Measurements from ENCODE around the gene FLT4.

Gene FLT4

DNA sequence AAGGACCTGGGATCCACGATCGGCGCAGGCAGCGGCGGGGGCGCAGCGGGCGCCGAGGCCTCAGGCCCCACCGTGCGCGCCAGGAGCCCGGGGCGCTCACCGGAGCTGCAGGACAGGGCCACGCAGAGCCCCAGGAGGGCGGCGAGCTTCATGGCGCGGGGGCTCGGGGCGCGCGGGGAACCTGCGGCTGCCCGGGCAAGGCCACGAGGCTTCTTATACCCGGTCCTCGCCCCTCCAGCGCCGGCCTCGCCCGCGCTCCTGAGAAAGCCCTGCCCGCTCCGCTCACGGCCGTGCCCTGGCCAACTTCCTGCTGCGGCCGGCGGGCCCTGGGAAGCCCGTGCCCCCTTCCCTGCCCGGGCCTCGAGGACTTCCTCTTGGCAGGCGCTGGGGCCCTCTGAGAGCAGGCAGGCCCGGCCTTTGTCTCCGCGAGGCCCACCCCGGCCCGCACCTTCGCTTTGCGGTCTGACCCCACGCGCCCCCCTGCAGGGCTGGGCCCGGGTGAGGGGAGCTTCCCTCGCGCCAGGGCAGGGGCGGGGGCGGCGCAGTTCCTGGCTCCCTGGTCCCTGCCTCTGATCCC, 58.0 kb downstream of the FLT4 start, which contains the start of gene SCGB3A1:
Gene SCGB3A1, minus strand, starts transcription at position 189 of the 577 bp plus-strand sequence. Its CDS starts 37 bp downstream, at position 152.
- no peak for DNase-seq (ENCODE audit: low spot score)

GRCh38 chr5:180590543-180591310, 58.7 kb downstream of the FLT4 start:
- DNase-seq (ENCODE audit: low spot score), result no peak

- DNase-seq (ENCODE audit: low spot score), result no peak
Observed at GRCh38 chr5:180589771-180590542, 59.4 kb downstream of the FLT4 start.

DNA sequence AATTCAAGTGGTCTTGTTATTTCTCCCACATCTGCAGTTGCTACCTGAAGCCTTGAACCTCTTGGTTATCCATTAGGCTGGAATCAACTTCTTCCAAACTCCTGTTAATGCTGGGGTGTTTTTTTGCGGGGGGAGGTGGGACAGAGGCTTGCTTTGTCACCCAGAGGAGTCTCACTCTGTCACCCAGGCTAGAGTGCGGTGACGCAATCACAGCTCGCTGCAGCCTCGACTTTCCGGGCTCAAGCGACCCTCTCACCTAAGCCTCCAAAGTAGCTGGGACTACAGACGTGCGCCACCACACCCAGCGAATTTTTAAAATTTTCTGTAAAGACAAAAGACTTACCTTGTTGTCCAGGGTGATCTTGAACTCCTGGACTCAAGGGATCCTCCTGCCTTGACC, 62.5 kb downstream of the FLT4 start:
- DNase-seq (ENCODE audit: low spot score), result no peak

- DNase-seq (ENCODE audit: low spot score), result no peak
Observed at GRCh38 chr5:180586204-180586603, 63.2 kb downstream of the FLT4 start.

DNA sequence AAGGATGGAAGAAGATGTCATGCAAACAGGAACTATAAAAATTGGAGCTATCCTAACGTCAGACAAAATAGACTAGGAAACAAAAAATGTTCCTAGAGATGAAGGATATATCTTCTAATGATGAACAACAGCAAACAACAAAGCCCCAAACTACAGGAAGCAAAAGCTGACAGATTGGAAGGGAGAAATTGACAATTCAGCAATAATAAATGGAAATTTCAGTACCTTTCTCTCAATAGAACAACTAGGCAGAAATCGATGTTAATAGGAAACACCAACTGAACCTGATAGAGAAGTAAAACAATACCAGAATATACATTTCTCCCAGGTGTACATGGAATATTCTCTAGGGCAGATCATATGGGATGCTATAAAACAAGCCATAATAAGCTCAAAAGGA, 65.7 kb downstream of the FLT4 start:
- DNase-seq (ENCODE audit: low spot score), result no peak

- no peak for DNase-seq (ENCODE audit: low spot score)
Observed at GRCh38 chr5:180580681-180581080, 68.7 kb downstream of the FLT4 start.

DNA sequence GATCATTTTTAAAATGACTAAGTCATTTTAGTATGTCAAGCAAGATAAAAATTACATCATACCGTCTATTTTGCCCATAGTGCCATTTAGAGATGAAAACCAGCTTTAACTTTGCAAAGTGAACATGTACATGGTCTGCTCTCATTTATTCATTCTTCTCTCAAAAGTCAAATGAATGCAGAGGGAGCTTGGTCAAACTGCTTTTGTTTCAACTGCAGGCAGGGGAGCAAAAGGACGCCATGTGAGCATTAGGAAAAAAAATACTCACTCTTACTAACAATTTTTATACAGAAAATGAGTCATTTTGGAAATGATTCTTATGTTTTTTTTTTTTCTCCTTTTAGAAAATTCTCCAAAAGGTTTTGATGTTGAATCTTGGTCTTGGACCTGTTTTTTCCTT, 73.8 kb downstream of the FLT4 start:
- DNase-seq (ENCODE audit: low spot score), result peak; percentile 24

- DNase-seq (ENCODE audit: low spot score), result no peak
Observed at GRCh38 chr5:180568914-180569313, 80.5 kb downstream of the FLT4 start.

DNA sequence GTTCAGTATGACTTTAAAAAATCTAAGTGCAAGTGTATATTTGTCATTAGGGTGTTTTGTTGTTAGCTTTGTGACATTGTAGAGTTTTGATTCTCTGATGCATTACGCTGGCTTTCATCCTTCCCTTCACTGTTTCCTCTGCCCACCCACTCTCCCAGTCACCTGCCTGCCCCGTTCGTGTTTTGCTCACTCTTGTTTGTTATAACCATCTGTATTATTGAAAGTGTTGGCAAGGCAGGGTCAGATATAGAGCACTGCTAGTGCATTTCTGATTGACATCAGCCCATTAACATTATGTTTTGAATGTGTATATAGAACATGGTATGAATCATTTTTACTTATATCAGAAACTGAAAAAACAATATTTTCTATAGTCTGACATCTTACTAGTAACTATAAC, 85.4 kb downstream of the FLT4 start:
- peak; percentile 32 for DNase-seq (ENCODE audit: low spot score)

GRCh38 chr5:180558232-180558631, 91.2 kb downstream of the FLT4 start:
- DNase-seq (ENCODE audit: low spot score), result no peak

DNA sequence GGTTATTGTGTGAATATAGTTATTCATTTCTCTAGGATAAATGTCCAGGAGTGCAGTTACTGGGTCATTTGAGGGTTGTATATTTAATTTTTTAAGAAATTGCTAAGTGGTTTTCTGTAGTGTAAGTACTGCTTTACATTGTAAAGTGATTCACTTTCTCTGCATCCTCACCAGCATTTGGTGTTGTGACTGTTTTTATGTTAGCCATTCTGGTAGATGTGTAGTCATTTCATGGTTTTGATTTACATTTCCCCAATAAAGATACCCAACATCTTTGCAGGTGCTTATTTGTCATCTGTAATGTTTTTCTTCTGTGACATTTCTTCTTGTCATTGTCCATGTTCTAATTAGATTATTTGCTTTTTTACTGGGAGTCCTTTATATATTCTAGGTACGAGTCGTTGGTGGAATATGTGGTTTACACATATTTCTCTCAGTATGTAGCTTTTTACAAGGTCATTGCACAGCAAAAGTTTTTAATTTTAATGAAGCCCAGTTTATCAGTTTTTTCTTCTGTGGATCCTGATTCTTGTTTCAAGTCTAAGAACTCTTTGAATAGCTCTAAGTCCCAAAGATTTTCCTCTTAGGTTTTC, 92.1 kb downstream of the FLT4 start:
- peak; percentile 47 for DNase-seq (ENCODE audit: low spot score)

- no peak for DNase-seq (ENCODE audit: low spot score)
Observed at GRCh38 chr5:180555168-180555921, 94.1 kb downstream of the FLT4 start.

- no peak for DNase-seq (ENCODE audit: low spot score)
Observed at GRCh38 chr5:180553530-180553929, 95.9 kb downstream of the FLT4 start.
